ENCODE data around the gene NMRAL1.

The NMRAL1 gene

GRCh38 chr16:4420505-4421105 lies 53.8 kb downstream of the NMRAL1 start:
- no peak for DNase-seq

DNA sequence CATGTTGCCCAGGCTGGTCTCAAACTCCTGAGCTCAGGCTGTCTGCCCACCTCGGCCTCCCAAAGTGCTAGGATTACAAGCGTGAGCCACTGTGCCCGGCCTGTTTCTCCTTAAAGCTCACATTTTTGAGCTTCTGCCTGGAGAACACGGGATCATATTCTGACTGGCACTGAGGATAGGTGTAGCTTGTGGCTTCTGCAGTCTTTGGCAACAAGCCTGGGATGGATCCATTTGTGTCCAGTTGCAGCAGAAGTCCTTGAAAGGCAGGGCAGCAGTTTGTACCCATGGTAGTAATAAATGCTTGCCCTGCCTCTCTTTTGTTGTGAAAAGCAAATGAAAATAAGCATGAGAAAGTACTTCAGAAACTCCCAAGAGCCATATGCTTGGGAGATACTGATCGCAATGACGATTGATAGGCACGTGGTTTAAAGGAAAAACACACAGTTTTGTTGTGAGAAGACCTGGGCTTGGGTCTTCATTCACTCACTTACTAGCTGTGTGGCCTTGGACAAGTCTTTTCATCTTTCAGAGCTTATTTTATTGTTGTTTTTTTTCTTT lies 54.9 kb downstream of the NMRAL1 start:
- DNase-seq, result no peak

DNA sequence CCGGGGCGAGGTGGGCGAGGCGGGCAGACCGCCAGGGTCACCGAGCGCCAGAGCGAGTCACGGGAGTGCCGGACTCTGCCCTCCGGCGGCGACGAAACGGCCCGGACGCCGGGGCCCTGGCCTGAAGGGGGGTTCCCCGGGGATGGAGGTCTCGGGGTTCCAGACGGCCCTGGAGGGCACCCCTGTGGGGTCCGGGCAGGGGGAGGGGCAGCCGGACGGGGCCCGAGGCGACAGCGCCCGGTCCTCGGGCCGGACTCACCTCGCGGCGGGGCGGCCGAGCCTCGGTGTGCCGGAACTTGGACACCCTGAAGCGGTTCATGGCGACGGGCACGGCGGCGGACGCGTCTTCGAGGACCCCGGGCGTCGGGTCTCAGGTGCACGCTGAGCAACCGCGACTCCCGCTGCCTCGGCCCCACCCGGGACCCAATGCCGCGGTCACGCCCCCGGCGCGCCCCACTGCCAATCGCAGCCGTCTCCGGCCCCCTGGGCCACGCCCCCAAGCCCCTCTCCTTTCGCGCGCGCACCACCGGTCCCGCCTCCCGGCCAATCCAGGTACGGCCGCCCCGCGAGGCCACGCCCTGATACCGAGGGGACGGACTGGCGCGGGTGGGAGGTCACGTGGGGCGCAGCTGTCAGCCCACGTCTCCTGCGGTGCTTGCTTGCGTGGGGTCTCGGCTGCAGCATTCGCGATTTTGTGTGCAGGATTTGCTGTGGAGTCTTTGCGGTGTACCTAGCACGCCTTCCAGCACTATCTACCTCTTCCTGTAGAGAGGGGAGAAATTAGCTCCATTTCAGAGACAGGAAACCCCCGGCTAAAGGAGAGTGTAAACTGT lies 58.0 kb downstream of the NMRAL1 start, which contains the start of gene CORO7:
Gene CORO7, minus strand, starts transcription at position 397 of the 833 bp plus-strand sequence. Its CDS starts 78 bp downstream, at position 319.
- DNase-seq, result peak; percentile 96

GRCh38 chr16:4415538-4416199 lies 58.8 kb downstream of the NMRAL1 start:
- no peak for DNase-seq

DNA sequence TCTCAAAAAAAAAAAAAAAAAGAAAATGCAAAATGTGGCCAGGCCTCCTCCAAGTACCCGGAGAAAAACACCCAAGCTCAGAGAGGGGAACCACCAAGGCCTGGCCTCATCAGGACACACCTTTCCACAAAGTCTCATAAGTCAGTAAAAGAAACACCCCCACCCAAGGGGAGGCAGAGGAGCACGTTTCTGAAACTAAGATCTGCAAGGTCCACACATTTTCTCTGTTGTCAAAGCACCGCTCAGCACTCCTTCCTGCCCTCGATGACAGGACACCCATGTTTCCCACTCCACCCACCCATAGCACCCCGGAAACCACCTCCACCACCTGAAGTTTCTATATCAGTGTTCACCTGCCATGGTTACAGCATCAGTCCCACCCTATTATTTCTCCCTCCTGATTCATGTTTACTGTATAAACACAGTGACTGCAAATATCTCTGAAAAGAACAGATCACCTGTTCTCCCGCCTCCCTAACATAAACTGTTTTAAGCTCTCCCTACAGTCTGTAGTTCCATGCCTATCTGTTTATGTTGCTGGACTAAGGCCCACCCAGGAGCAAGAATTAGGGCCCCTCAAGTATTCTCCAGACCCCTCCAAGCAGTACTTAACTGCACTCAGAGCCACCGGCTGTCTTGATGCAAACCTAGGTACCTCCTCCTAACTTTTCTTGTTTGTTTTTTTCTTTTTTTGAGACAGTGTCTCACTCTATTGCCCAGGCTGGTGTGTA lies 60.1 kb downstream of the NMRAL1 start:
- DNase-seq, result no peak

DNA sequence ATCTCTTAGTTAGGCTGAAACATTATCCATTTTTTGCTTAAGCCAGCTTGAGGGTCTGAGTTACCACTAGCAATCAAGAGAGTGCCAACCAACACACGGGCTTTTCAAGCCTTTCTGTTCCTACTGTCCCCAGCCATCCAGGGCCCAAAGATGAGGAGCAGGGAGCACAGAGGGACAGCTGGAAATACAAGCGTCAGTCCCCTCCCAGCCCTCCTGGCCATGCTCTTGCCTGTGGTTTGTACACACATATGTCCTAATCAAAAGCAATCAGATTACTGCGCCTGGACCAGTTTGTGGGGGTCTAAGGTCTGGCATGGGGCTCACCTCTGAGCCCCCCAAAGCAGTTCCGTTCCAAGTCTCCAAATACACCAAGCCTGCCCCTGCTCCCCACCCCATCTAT lies 61.6 kb downstream of the NMRAL1 start:
- DNase-seq, result no peak

GRCh38 chr16:4412159-4412558 lies 62.3 kb downstream of the NMRAL1 start:
- no peak for DNase-seq
